Measurements from ENCODE around the gene STRBP.
"Not testable (repeated sequence)": the region's sequence is repeated elsewhere in the genome, so short reads cannot be mapped to it uniquely, and the experiment has no call there.

Gene STRBP

DNA sequence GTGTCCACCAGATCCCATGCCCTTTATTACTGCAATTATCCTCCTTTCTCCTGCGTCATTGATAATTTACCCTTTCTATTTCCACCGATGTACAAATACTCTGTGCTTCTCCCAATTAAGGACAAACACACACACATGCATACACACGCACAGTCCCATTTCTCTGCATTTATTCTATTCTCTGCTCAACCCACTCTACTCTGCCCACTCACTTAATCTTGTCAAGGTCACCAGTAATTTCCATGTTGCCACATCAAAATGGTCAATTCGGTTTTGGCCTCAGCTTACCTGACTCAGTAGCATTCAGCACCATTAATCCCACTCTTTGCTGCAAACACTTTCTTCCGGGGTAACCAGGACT, 14.6 kb upstream of the STRBP start:
- DNase-seq (ENCODE audit: low spot score): no peak

DNA sequence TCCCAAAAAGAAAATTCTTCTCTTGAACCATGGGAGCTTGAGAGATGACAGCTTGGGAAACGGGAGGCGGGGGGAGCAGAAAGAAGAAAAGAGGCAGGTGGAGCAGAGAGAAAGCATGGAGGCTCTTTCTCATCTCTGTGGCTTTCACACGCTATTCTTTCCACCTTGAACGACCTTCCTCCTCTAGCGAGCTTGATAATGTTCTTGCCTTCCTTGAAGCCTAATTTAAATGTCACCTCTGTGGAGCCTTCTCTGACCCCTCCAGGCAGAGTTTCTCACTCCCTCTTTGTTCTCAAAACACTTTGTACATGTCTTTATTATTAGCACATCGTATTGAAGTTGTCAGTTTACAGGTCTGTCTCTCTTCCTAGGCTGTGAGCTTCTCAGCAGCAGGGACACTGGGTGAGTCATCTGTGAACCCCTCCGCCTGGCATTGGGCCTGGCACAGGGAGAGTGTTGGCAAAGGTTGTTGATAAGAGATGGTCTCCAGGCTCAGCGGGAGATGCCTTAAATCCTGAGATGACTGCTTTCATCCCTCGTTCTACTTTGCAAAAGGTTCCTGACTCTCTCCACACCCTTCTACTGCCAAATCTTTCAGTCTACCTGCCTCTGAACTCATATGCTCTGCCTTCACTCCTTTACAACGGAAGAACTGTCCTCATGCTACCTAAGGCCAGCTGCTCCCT, 14.1 kb upstream of the STRBP start:
- DNase-seq (ENCODE audit: low spot score): no peak

DNA sequence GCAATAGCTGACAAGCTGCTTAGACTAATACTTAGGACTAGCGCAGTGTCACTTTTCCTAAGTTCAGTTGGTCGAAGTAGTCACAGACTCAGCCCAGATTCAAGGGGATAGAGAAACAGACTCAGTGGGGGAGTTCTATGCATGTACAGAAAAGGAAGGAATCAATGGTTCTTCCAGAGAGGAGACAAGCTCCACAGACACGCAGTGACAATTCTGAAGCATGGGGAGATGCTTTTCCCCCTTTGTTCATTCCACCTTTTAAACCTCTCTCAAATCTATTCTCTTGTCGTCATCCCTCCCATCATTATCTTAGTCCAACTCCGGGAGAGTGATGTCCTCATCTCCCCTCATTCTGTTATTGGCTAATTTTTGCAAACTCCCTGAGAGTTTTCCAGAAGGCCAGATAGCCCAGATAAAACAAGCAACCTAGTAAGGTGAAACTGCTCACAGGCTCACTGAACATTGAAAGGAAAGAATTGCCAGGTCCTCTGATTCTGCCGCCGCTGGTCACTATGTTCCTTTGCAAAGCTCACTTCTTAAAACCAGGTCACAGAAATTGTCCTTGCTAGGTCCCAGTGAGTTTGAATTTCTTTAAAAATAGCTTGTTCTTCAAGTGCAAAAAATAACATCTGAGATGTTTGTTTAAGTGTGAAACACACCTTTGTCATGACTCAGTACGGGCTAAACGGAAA, 13.4 kb upstream of the STRBP start:
- DNase-seq (ENCODE audit: low spot score): no peak

DNA sequence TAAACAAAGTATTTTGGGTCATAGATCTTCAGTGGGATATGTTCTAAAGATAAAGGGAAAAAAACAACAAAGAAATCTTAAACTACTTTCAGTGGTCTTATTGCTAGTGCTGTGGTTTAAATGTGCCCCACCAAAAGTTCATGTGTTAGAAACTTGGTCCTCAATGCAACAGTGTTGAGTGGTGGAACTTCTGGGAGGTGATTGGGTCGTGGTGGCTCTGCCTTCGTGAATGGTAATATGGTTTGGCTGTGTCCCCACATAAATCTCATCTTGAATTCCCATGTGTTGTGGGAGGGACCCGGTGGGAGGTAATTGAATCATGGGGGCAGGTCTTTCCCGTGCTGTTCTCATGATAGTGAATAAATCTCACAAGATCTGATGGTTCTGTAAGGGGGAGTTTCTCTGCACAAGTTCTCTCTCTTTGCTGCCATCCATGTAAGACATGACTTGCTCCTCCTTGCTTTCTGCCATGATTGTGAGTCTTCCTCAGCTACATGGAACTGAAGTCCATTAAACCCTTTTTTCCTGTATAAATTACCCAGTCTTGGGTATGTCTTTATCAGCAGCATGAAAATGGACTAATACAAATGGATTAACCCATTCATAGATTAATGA, 10.6 kb upstream of the STRBP start:
- DNase-seq (ENCODE audit: low spot score): not testable (repeated sequence)

DNA sequence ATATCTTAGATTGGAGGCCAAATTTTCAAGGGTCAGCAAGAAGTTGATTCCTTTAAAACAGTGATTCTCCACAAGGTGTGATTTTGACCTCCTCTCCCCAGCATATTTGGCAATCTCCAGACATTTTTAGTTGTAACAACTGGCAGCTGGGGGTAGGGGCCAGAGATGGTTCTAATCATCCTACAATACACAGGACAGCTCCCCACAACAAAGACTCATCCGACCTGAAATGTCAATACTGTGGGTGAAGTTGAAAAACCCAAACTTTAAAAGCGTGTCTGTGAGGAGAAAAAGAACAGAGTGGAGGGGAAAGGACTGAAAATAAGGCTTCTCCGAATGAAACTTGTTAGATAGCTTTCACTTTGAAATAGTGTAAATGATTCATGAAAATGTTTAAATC, 10.0 kb upstream of the STRBP start:
- DNase-seq (ENCODE audit: low spot score): no peak

DNA sequence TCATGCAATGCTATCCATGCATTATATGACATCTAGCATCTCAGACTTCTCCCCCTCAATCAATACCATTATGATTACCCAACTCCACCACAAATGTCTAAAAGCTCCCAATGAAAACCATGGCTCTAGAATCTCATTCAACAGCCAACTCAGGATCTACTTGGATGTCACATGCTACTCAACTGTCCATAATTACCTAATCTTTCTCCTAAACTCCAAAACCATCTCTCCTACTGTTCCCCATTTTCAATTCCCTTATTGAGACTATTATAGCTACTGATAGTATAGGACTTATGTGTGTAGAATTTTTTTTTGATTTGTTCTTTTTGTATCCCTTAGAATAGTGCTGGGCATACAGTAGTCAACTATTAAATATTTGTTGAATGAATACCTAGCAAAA, 8.2 kb upstream of the STRBP start:
- no peak for DNase-seq (ENCODE audit: low spot score)

DNA sequence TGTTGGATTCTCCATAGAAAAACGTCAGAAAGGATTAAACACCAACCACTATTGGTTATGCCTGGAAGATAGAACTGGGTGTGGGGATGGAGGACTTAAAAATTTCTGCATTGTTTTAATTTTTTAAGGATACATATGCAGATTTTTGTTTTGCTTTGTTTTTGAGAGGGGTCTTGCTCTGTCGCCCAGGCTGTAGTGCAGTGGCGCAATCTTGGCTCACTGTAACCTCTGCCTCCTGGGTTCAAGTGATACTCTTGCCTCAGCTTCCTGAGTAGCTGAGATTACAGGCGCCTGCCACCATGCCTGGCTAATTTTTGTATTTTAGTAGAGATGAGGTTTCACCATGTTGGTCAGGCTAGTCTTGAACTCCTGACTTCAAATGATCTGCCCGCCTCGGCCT, 2.7 kb upstream of the STRBP start:
- DNase-seq (ENCODE audit: low spot score): not testable (repeated sequence)

DNA sequence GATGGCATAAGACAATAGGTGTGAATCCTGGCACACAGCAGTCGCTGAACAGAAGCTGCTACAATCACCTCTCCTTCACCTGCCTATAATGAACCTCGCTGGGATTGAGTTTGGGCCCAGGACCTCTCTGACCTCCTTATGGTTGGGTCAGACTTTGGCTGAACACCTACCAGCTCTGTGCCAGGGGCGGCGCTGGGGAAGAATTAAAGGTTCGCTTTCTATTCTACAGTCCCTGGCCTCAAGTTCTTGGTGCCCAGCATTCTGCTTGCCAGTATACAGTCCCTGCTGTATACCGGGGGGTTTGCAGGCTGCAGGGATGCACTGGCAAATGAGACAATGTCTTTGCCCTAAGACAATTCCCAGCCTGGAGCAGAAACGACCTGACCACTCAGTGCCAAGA, 895 bp upstream of the STRBP start:
- DNase-seq (ENCODE audit: low spot score): no peak

DNA sequence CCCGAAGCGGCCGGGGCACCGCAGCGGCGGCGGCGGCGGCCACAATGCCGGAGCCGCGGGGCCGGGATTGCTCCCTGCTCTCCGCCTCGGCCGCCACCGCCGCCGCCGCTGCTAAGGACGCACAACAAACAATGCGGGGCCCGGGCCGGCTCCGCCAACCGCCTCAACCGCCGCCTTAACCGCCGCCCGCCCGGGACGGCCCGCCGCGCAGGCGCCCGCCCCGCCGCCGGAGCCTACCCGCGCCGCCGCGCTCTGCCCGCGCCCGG, 254 bp downstream of the STRBP start:
- peak; percentile 47 for DNase-seq (ENCODE audit: low spot score)

DNA sequence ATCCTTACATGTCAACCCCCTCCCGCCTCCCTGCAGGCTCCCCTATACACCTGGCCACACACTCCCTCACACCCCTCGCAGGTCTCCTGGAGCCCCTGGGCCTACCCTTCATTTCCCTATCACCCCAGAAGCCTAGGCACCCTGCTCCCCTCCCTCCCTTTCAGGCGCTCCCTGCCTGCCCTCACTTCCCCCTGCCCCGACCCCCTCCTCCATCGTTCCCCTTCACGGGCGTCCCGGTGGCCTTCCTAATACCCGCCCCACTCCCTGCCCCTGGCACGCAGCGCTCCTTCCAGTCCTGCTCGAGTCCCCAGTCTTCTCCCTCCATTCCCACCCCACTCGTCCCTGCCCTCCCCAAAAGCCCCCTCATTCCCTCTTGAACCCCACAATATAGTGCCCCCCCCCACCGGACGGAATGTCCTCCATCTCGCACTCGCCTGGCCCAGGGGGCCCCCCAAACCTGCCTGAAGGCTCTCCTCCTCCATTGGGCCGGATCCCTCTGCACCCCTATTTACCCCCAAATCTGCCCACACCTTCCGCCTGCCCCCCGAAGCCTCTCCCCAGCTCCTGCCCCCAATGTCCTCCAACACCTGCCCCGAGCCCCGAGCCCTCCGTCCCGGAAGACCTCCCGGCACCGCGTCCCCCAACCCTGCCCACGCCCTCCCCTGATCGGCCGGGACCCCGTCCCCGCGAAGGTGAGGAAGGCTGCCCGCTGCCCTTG, 746 bp downstream of the STRBP start:
- DNase-seq (ENCODE audit: low spot score): no peak

DNA sequence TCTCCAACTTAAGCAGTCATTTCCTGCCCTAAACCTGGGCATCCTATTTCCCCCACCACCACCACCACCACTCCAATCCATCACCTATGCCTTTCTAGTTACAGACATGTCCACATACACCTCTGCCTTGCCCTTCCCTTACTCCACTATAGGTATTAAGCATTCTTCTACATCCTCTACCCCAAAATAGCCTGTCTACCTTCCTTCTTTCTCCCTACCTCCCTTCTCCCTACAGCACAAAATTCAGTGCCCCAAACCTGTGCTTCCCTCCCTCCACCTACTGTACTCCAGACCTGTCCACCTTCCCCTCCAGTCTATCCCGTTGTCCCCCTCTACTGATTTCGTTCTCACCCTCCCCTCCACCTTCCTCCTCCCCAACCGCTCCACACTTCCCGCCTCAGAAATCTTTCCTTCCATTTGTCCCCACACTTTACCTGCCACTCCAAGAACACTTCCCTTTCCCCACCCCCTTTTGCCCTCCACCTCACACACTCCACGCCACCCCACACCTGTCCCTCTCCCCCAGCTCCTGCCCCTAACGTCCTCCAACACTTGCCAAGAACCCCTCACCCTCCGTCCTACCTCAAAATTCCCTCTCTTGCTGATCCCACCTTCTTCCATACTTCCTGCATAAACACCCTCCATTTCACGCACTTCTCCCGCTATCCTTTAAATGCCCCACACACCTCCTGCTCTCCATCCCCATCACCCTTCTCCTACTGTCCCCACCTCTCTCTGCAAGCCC, 1.6 kb downstream of the STRBP start:
- no peak for DNase-seq (ENCODE audit: low spot score)

DNA sequence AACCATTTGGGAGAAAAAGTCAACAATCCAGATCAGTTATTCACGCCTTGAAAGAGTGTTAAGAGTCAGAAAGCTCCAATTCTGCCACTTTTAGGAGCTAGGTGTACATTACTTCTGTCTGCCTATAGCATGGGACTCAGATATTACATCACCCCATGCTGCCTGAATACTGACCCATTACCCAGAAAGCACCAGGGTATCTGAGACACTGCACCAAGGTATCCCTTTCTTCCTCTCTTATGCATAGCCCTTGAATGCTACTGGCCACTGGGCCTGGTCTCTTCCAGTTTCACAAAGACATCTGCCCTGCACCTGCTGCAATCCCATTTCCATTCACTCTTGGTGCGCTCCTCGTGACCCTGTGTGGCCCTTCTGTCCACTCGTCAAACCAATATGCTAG, 2.6 kb downstream of the STRBP start:
- no peak for DNase-seq (ENCODE audit: low spot score)

DNA sequence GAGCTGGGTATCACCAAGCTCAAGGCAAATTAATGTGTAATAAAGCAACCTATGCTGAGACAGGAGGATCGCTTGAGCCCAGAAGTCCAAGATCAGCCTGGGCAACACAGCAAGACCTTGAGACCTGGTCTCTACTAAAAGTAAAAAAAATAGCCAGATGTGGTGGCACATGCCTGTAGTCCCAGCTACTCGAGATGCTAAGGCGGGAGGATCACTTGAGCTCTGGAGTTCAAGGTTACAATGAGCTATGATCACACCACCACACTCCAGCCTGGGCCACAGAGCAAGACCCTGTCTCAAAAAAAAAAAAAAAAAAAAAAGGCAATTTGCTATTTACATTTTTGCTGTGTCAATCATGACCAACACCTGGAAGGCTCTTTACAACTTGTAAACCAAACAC, 5.2 kb downstream of the STRBP start:
- no peak for DNase-seq (ENCODE audit: low spot score)

DNA sequence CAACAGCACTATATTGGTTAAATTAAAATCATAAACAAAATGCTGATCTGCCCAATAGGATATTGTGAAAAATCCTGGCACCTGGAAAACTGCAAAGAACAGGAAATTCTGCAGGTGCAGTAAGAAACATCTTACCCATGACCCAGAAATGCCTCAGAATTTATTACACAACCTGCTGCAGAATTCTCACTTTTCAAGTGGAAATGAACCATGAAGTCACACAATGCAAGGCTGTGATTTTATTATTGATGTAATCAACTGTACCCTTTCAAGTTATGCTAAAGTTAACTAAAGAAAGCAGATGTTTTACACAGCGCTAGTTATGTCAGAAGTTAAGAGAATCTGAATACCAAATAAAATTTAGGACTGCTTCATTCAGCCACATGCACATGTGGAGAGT, 6.0 kb downstream of the STRBP start:
- no peak for DNase-seq (ENCODE audit: low spot score)

DNA sequence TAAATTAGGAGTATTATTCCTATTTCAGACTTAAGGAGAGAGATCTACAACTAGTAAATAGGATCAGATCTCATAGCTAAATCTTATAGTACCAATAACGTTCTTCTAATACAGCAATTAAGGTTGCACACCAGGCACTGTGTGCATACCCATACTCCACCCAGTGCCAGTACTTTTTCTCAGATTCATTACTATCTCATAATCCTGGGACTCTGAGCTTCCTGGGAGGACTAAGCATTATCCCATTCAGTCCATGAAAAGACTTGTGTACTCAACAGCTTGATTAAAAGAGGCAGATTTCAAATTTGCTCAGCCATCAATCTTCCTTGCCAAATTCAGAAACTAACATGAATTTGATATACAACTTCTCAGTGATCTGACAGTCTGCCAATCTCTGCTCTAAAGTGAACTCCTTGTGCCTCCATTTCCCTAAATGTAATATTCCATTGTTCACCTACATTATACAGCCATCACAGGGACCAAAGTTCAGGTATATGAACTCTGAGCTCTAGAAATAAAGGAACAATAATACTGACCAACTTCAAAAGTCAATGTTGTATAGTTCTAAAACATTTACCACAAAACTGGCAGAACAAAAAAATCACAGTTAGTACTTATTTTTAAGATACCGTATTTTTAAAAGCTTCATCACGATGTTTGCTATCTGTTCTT, 7.2 kb downstream of the STRBP start:
- DNase-seq (ENCODE audit: low spot score): no peak

DNA sequence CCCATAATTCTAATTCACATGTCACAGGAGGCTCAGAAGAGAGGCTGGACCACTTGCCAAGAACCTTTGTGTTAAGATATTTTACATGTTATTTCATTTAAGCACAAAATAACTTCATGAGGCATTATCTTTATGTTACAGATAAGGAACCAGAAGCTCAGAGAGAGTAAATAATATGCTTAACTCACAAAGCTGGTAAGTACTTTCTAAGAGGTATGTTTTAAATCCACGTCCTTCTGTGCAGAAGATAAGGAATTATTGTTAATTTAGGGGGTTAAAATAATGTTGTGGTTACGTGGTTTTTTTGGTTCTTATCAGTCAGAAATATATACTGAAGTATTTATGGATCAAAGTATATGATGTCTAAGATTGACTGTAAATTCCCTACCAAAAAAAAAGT, 8.0 kb downstream of the STRBP start:
- no peak for DNase-seq (ENCODE audit: low spot score)

DNA sequence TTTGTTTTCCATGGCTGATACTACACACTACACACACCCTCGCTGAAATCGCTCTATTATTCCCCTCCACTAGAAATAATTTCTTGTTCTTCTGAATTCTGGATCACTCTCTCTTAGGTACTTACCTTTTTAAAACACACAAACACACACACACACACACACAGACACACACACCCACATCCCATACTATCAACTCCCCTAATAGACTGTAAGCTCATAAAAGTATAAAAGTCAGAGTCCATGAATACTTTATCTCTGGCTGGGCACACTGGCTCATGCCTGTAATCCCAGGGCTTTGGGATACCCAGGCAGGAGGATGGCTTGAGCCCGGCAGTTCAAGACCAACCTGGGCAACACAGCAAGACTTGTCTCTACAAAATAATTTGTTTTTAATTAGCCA, 11.1 kb downstream of the STRBP start:
- DNase-seq (ENCODE audit: low spot score): no peak

DNA sequence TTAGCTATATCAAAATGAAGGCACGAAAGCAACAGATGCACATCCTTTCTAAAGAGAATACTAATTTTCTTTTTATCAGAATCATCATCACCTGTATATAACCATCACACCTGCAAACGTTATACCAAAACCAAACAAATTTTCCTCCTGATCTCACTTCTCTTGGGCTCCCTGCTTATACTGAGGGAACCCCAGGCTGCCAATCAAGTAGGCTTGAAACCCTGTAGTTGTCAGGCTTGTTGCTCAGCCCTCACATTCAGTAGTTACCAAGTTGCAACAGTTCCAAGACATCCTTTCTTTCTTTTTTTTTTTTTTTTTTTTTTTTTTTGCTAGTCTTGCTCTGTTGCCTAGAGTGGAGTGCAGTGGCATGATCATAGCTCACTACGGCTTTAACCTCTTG, 12.7 kb downstream of the STRBP start:
- DNase-seq (ENCODE audit: low spot score): no peak

DNA sequence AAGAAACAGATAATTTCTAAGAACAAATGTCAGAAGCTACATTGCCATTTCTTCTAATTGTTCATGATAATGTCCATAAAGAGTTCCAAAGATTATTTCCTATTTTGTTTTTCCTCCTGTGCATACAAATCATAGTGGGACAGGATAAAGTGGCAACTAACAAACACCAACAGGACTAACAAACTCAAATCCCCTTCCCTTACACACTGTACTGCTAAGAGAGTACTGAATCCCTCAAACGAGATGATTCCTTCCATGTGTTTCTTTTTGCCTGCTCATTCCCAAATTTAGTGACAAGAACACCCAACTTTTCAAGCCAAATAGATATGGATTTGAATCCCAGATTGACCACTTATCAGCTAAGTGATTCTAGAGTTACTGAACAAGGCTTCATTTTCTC, 15.2 kb downstream of the STRBP start:
- DNase-seq (ENCODE audit: low spot score): no peak

DNA sequence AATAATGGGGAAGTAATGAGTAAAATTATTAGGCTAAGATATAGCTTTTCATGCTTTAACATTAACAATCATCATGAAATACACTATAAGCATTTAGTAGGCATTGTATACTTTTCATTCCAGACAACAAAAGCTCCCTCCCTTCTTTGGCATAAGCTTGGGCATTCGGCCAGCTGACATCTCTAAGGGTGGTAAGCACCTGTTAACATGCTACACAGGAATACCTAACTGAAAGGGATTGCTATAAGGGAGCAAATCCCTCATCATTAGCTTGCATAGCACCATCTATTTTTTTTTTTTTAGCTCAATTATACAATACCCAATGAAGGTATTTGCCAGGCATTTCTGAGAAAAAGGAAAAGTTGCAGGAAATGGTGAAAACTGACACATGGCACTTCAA, 16.6 kb downstream of the STRBP start:
- no peak for DNase-seq (ENCODE audit: low spot score)

DNA sequence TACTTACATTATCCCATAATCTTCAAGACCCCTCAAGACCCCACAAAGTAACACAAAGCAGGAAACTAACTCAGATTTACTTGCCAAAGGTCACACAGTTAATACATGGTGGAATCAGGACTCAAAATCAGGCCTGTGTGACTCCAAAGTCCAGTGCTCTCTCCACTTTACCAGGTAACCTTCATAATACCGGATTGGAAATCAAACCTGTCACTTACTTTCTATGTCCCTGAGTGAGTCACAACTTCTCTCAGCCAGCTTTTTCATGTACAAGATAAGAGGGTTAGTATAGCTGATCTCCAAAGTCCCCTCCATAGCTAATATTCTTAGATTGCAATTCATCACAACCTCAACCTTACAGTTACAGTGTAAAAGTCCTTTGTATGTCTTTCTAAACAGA, 17.1 kb downstream of the STRBP start:
- DNase-seq (ENCODE audit: low spot score): no peak

DNA sequence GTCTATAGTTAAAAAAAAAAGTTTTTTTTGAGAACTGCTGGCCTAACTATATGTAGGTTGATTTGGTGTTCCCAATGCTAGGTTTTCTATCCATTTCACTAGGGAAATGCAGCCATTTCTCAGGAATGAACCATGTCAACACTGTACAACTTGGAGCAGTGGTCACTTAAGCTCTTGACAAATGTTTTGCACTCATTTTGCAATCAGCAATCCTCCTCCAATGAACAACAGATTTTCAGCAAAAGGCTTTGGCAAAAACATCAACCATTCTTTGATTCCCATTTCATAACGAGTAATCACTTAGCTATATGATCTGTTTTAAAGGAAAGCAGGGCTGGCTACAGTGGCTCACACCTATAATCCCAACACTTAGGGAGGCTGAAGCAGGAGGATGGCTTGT, 17.9 kb downstream of the STRBP start:
- DNase-seq (ENCODE audit: low spot score): no peak

Measured in hepatic stellate cell (primary cell).